DOHH2 (cell line): Measurements from ENCODE around the gene DES.

ENCODE experiments used
- CTCF ChIP-seq: fragments of 200-600 bp; sonication (generic); IDR thresholded peaks from one replicate; pipeline ENCODE4 v1.5.1; 2014; ENCODE audit warnings: antibody characterized with exemption, mild to moderate bottlenecking, low read depth, low read length; ENCODE audit not compliant: poor library complexity, severe bottlenecking
- EZH2phosphoT487 ChIP-seq: fragments of 200-600 bp; sonication (generic); IDR thresholded peaks from 2 replicates; pipeline ENCODE4 v1.6.1; 2017; ENCODE audit warnings: borderline replicate concordance, mild to moderate bottlenecking, antibody characterized with exemption, low read length, moderate library complexity, mixed read lengths

GRCh38 chr2:219434468-219434717 is 16.2 kb downstream of the DES start:
- TF ChIP-seq CTCF (no peak), EZH2phosphoT487 (no peak)
